K562 (cell line): Measurements from ENCODE around the gene POLG. TPM values are rescaled to one million over a fixed set of nuclear protein-coding genes. Genes with fewer than 3 reads are reported as not detected.

Experiments used
- ATAC-seq: fragments of 200-7000 bp; cut with Tn5 transposase; 3 replicates; pipeline ENCODE4 v1.9.1; 2020; ENCODE audit warnings: moderate library complexity
- BruUV-seq: library from RNA; stranded (reverse); fragments of 400-500 nt; replicated peaks from 2 replicates; lab custom pipeline; 2021; lab: Mats Ljungman, UMichigan
- CTCF ChIA-PET: fragments of 300-600 bp; formaldehyde crosslinking; extraction: SDS; loops from one replicate; lab custom pipeline; 2021; ENCODE audit warnings: low intra/inter-chr PET ratio; lab: Yijun Ruan, JAX
- POLR2A ChIA-PET: fragments of 300-600, 350-650 bp; sonication (Branson Sonifier 250); formaldehyde crosslinking; extraction: SDS; loops from one replicate; lab custom pipeline; 2021; ENCODE audit warnings: antibody characterized with exemption, inconsistent platforms; lab: Yijun Ruan, JAX
- DNase-seq, 4 experiments: peaks; one replicate each; pipeline versions ENCODE4 v3.0.0 to v3.0.0-alpha.2; 2011 to 2018; ENCODE audit warnings: low spot score in 3 of 4, mixed read lengths in 3 of 4; ENCODE audit errors: extremely low read depth in 1 of 4
- FAIRE-seq: peaks from 2 replicates; lab custom pipeline; 2011; peaks lifted over from hg19 to GRCh38; lab: Jason Lieb, UNC
- H2AFZ ChIP-seq: 2 replicates; pipeline ENCODE4 v1.6.0; 2011; ENCODE audit warnings: low read depth, low read length, control low read depth, inconsistent platforms
- H3K27ac ChIP-seq: fragments of 200-600 bp; 3 replicates; pipeline ENCODE4 v1.8.0; 2011; ENCODE audit warnings: low read depth, mild to moderate bottlenecking, control low read depth, inconsistent platforms, low read length, moderate library complexity, mixed read lengths; ENCODE audit errors: extremely low read depth
- H3K27me3 ChIP-seq, 2 experiments: fragments of 300-600 bp in 1 of 2; 2 replicates in 1 of 2; 3 replicates in 1 of 2; pipeline versions ENCODE4 v1.6.0 to v1.8.0; 2011; ENCODE audit warnings: inconsistent platforms in 2 of 2, low read length in 2 of 2, mild to moderate bottlenecking in 1 of 2, mixed read lengths in 1 of 2, moderate library complexity in 1 of 2; ENCODE audit not compliant: control insufficient read depth in 2 of 2, insufficient read depth in 2 of 2
- H3K36me3 ChIP-seq: fragments of 300-600 bp; 3 replicates; pipeline ENCODE4 v1.8.0; 2011; ENCODE audit warnings: mild to moderate bottlenecking, low read length, inconsistent platforms; ENCODE audit not compliant: control insufficient read depth, insufficient read depth
- H3K4me1 ChIP-seq, 2 experiments: fragments of 200-600 bp in 1 of 2; replicated peaks in 1 of 2; 2 replicates in 1 of 2; 3 replicates in 1 of 2; pipeline versions ENCODE4 v1.5.1 to v1.8.0; 2011; ENCODE audit warnings: inconsistent platforms in 2 of 2, low read length in 2 of 2, mild to moderate bottlenecking in 1 of 2, mixed read lengths in 1 of 2, moderate library complexity in 1 of 2; ENCODE audit not compliant: control insufficient read depth in 2 of 2, insufficient read depth in 2 of 2
- H3K4me2 ChIP-seq: 2 replicates; pipeline ENCODE4 v1.6.1; 2011; ENCODE audit warnings: low read length, control low read depth, inconsistent platforms, mixed read lengths; ENCODE audit not compliant: insufficient read depth
- H3K4me3 ChIP-seq: fragments of 200-600 bp; sonication (generic), shearing (Covaris generic); 2 replicates; pipeline ENCODE4 v1.5.1; 2016; ENCODE audit warnings: control low read depth, inconsistent platforms
- H3K79me2 ChIP-seq: fragments of 200-600 bp; 3 replicates; pipeline ENCODE4 v1.8.0; 2011; ENCODE audit warnings: low read length, inconsistent platforms; ENCODE audit not compliant: control insufficient read depth, insufficient read depth
- H3K9ac ChIP-seq, 2 experiments: 2 replicates each; pipeline versions ENCODE4 v1.6.0 to v1.6.1; 2011; ENCODE audit warnings: low read depth in 2 of 2, low read length in 2 of 2, control low read depth in 1 of 2, inconsistent platforms in 1 of 2, mild to moderate bottlenecking in 1 of 2, mixed read lengths in 1 of 2; ENCODE audit not compliant: insufficient read depth in 1 of 2
- H3K9me1 ChIP-seq: one replicate; pipeline ENCODE4 v1.6.0; 2011; ENCODE audit warnings: inconsistent platforms, mild to moderate bottlenecking, low read length, moderate library complexity; ENCODE audit not compliant: control insufficient read depth, insufficient read depth
- H3K9me3 ChIP-seq: replicated peaks from 2 replicates; pipeline ENCODE4 v1.5.1; 2011; ENCODE audit warnings: low read depth, low read length, inconsistent platforms; ENCODE audit not compliant: control insufficient read depth, insufficient read depth
- H4K20me1 ChIP-seq: replicated peaks from 2 replicates; pipeline ENCODE4 v1.6.1; 2011; ENCODE audit warnings: low read length, inconsistent platforms, mixed read lengths; ENCODE audit not compliant: control insufficient read depth, insufficient read depth
- GABPB1 ChIP-seq: sonication (generic); formaldehyde crosslinking; IDR thresholded peaks from 2 replicates; pipeline ENCODE4 v1.8.0; 2022; ENCODE audit warnings: mild to moderate bottlenecking, missing genetic modification reagents
- MIER1 ChIP-seq: fragments of 450-650 bp; IDR thresholded peaks from 2 replicates; pipeline ENCODE4 v1.6.1; 2016; ENCODE audit warnings: antibody characterized with exemption, mild to moderate bottlenecking, low read depth
- OTX1 ChIP-seq: fragments of 450-650 bp; formaldehyde crosslinking; IDR thresholded peaks from 2 replicates; pipeline ENCODE4 v1.4.0; 2022; ENCODE audit warnings: mild to moderate bottlenecking
- PHTF2 ChIP-seq: fragments of 250-450 bp; sonication (Bioruptor Pico); IDR thresholded peaks from 2 replicates; pipeline ENCODE4 v1.5.0; 2021; ENCODE audit warnings: mild to moderate bottlenecking
- POLR2A ChIP-seq: fragments of 450-650 bp; conservative IDR thresholded peaks from 2 replicates; pipeline ENCODE4 v1.6.1; 2016
- POLR2AphosphoS2 ChIP-seq: IDR thresholded peaks from 2 replicates; pipeline ENCODE4 v1.6.1; 2012; ENCODE audit warnings: low read length, improper control_type of control experiment
- RBFOX2 ChIP-seq: fragments of 200-400 bp; formaldehyde crosslinking; IDR thresholded peaks from 2 replicates; pipeline ENCODE4 v1.6.1; 2017; ENCODE audit warnings: low read depth, mild to moderate bottlenecking, low read length, moderate library complexity
- SUPT5H ChIP-seq: fragments of 450-650 bp; IDR thresholded peaks from 2 replicates; pipeline ENCODE4 v1.6.1; 2016
- TAF1 ChIP-seq: IDR thresholded peaks from 2 replicates; pipeline ENCODE4 v1.6.1; 2011; ENCODE audit warnings: mild to moderate bottlenecking, low read length, moderate library complexity; ENCODE audit not compliant: insufficient read depth, control insufficient read depth, severe bottlenecking; ENCODE audit errors: extremely low read depth
- TBL1XR1 ChIP-seq, 2 experiments: IDR thresholded peaks; 2 replicates each; pipeline ENCODE4 v1.6.1; 2012; ENCODE audit warnings: improper control_type of control experiment in 2 of 2, low read length in 2 of 2, mild to moderate bottlenecking in 1 of 2
- ZNF274 ChIP-seq: IDR thresholded peaks from 2 replicates; pipeline ENCODE4 v1.6.1; 2011; ENCODE audit warnings: low read depth, mild to moderate bottlenecking, low read length, moderate library complexity, borderline replicate concordance
- ZNF316 ChIP-seq: fragments of 450-650 bp; IDR thresholded peaks from 2 replicates; pipeline ENCODE4 v1.6.1; 2016
- ZNF778 ChIP-seq: fragments of 450-650 bp; formaldehyde crosslinking; IDR thresholded peaks from 2 replicates; pipeline ENCODE4 v1.4.0; 2020; ENCODE audit warnings: mild to moderate bottlenecking, moderate library complexity
- WGBS: fragments of 100-300 bp; shearing (Covaris generic); methylation state at CpG from one replicate; pipeline ENCODE4 v1.1.6; 2016; ENCODE audit warnings: low coverage, mixed read lengths; ENCODE audit not compliant: insufficient coverage; ENCODE audit errors: missing lambda C conversion rate; 5-methylcytosine and 5-hydroxymethylcytosine counted together
- in situ Hi-C: fragments of 300-500 bp; cut with MboI; formaldehyde crosslinking; loops from 4 replicates; pipeline ENCODE4 v1.15.0; 2018; ENCODE audit warnings: inconsistent platforms, mixed read lengths
- intact Hi-C: fragments of 100-400 bp; cut with micrococcal nuclease; formaldehyde crosslinking; loops from 2 replicates; pipeline ENCODE4 v1.14.2; 2022
- polyA plus RNA-seq, 8 experiments: library from polyadenylated mRNA; depleted of rRNA in 4 of 8; stranded (reverse) in 5 of 8; unstranded in 3 of 8; fragments of >200 nt; fragmentation: Nextera tagmentation in 2 of 8; fragmentation: Illumina TruSeq in 1 of 8; extraction: Ambion mirVana in 2 of 8; extraction: Trizol in 1 of 8; gene quantifications; 2 replicates each; pipeline versions ENCODE4 v1.2.1 to v1.2.3, GENCODE V29; 2011 to 2014; ENCODE audit warnings: inconsistent platforms in 1 of 8, missing spikeins in 1 of 8
- total RNA-seq, 7 experiments: library from RNA; depleted of rRNA in 6 of 7; stranded (reverse); fragments of >200 nt in 6 of 7; fragmentation: Illumina TruSeq in 2 of 7; extraction: Trizol in 2 of 7; gene quantifications; 2 replicates each; pipeline versions ENCODE4 v1.2.1 to v1.2.3, GENCODE V29; 2011 to 2021; ENCODE audit warnings: low replicate concordance in 1 of 7
- TF ChIP-seq, protein P1 (sequence below): fragments of 250-450 bp; sonication (Bioruptor Pico); IDR thresholded peaks from 2 replicates; pipeline ENCODE4 v1.8.0; 2022; ENCODE audit warnings: moderate library complexity, mild to moderate bottlenecking, inconsistent platforms

The POLG gene
- total and polyA plus RNA-seq, 9 of the 15 experiments (the other 6 are each of a cell fraction or from before 2014, with no cell fraction given) = 15.2 to 83.8 (median 38.6) TPM

DNA sequence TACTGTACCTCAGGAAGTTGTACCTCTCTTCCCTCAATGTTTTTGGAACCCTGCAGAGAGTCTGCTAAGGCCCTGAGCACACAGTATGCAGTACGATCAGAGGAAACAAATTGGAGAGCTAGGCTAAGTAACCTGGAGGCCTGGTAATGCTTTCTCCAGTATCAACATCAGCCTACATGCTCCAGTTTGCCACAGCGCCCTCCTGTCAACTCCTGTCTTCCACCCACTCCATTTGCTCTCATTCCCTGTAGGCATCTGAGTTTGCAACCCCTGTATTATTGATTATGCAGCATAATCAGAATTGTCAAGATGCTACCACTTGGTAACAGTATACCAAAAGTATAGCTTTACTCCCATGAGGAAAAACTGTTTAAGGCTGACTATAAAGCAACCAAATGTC, 14.4 kb downstream of the POLG start:
- no peak overlapping the region for H3K27ac ChIP-seq
- H3K27me3 ChIP-seq = no peaks in the 10 kb centered on the region
- intact Hi-C loops = no loop called here
- H3K4me1 ChIP-seq = no peaks in the 10 kb centered on the region
- H3K79me2 ChIP-seq = no peaks in the 10 kb centered on the region
- TF ChIP-seq ZNF316 (peak; percentile 35; the same call in 1 of the 2 replicates), ZNF274 (no peak)
- H4K20me1 ChIP-seq = peaks cover 6% of the 10 kb centered on the region; the same call in 1 of the 2 replicates
- no peak overlapping the region for H3K4me3 ChIP-seq
- H3K9ac ChIP-seq = no peak overlapping the region
- no peak overlapping the region for H3K4me2 ChIP-seq
- ChIA-PET CTCF (no interaction called here), POLR2A (interaction anchor here (0.7 to 1.5 kb wide), 4 partner anchors 14 to 44 kb away, joined by 3 to 6 read pairs (median 4); partner anchors contain the start of gene POLG)
- in situ Hi-C loops = no loop called here
- 89% methylated on average over 2 of the region's 2 CpGs for WGBS
- no peak for ATAC-seq
- DNase-seq = no peak
- H3K36me3 ChIP-seq = peaks cover 99% of the 10 kb centered on the region
- FAIRE-seq = no peak
- BruUV-seq = no TSS peak
- H2AFZ ChIP-seq = no peak overlapping the region
- H3K9me1 ChIP-seq = no peaks in the 10 kb centered on the region
- H3K9me3 ChIP-seq = no peaks in the 10 kb centered on the region

DNA sequence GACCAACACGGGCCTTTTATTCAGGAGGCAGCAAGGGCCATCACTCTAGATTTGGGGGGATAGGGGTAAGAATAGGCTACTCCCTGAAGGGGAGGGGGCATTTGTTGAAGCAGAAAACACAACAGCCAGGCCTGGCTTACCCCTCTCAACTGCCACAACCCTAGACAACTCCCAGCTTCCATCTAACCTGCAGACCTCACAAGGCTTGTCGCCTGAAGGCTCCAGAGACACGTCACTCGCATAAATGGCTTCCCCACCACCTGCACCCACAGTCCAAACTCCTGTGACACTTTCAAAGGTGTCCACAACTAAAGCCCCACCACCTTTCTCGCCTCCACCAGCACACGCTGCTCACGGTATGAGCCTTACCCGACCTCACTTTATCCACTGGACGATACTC, 14.9 kb downstream of the POLG start:
- H3K4me3 ChIP-seq = no peak overlapping the region
- TF ChIP-seq RBFOX2 (0 out of 2 replicates have a peak, but pooled peaks have one; percentile 27), POLR2A (peak; percentile 56), OTX1 (CRISPR knock-in tag) (no peak), ZNF778 (CRISPR knock-in tag) (no peak), POLR2AphosphoS2 (peak; percentile 68; the same call in 1 of the 2 replicates), GABPB1 (CRISPR knock-in tag) (no peak), TBL1XR1 (IDR thresholded peaks at IDR 0.05; ENCODE audit: low read length in 2 of 2) (no peak), TAF1 (no peak), MIER1 (no peak), PHTF2 (CRISPR knock-in tag) (no peak), SUPT5H (peak; percentile 48)
- TF ChIP-seq, protein P1, sequence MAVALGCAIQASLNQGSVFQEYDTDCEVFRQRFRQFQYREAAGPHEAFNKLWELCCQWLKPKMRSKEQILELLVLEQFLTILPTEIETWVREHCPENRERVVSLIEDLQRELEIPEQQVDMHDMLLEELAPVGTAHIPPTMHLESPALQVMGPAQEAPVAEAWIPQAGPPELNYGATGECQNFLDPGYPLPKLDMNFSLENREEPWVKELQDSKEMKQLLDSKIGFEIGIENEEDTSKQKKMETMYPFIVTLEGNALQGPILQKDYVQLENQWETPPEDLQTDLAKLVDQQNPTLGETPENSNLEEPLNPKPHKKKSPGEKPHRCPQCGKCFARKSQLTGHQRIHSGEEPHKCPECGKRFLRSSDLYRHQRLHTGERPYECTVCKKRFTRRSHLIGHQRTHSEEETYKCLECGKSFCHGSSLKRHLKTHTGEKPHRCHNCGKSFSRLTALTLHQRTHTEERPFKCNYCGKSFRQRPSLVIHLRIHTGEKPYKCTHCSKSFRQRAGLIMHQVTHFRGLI (CRISPR knock-in tag) = no peak
- TF ChIP-seq, all 486 proteins: peak for 4
- 92% methylated on average over 9 of the region's 9 CpGs for WGBS
- H3K4me1 ChIP-seq = no peaks in the 10 kb centered on the region
- no peaks in the 10 kb centered on the region for H3K9me3 ChIP-seq
- no peak overlapping the region for H2AFZ ChIP-seq
- DNase-seq (no peak), ATAC-seq (no peak), FAIRE-seq (no peak)
- no peaks in the 10 kb centered on the region for H3K9me1 ChIP-seq
- ChIA-PET CTCF (no interaction called here), POLR2A (interaction anchor here (0.5 to 2.6 kb wide), 6 partner anchors 12 to 43 kb away, joined by 3 to 6 read pairs (median 4); partner anchors contain the start of gene POLG)
- H3K9ac ChIP-seq = no peak overlapping the region
- no peaks in the 10 kb centered on the region for H3K79me2 ChIP-seq
- in situ Hi-C loops = no loop called here
- BruUV-seq = no TSS peak
- no peaks in the 10 kb centered on the region for H3K27me3 ChIP-seq
- intact Hi-C loops = no loop called here
- peaks cover 6% of the 10 kb centered on the region; the same call in 1 of the 2 replicates for H4K20me1 ChIP-seq
- H3K27ac ChIP-seq = no peak overlapping the region
- H3K4me2 ChIP-seq = no peak overlapping the region
- H3K36me3 ChIP-seq = peaks cover 99% of the 10 kb centered on the region
